Fibroblast of skin of right biceps (primary cell): ENCODE results near the gene TBC1D21.

ENCODE experiments used
- DNase-seq: peaks from one replicate; pipeline ENCODE4 v3.0.0-alpha.2; 2013

Gene TBC1D21

GRCh38 chr15:73873456-73873855 lies at the start of gene TBC1D21:
Gene TBC1D21 (plus strand): TSS chr15:73873564. CDS start chr15:73873710, 146 bp downstream.
- no peak for DNase-seq

GRCh38 chr15:73826711-73827251 lies 46.6 kb upstream of the TBC1D21 start:
- DNase-seq, result no peak

GRCh38 chr15:73829523-73829922 lies 43.8 kb upstream of the TBC1D21 start:
- DNase-seq, result no peak

GRCh38 chr15:73832657-73833056 lies 40.7 kb upstream of the TBC1D21 start:
- DNase-seq, result no peak

- DNase-seq, result no peak
These were observed 36.5 kb upstream of the TBC1D21 start for GRCh38 chr15:73836845-73837244.

GRCh38 chr15:73838831-73839426 lies 34.4 kb upstream of the TBC1D21 start:
- DNase-seq, result no peak

GRCh38 chr15:73839699-73840377 lies 33.5 kb upstream of the TBC1D21 start:
- no peak for DNase-seq

GRCh38 chr15:73840771-73841170 lies 32.6 kb upstream of the TBC1D21 start:
- DNase-seq, result no peak

- peak; percentile 3 for DNase-seq
These were observed 31.3 kb upstream of the TBC1D21 start for GRCh38 chr15:73841756-73842725.

- DNase-seq, result no peak
These were observed 29.6 kb upstream of the TBC1D21 start for GRCh38 chr15:73843787-73844186.

GRCh38 chr15:73844356-73844755 lies 29.0 kb upstream of the TBC1D21 start:
- peak; percentile 75 for DNase-seq

- DNase-seq, result no peak
These were observed 27.9 kb upstream of the TBC1D21 start for GRCh38 chr15:73845507-73845906.

GRCh38 chr15:73845907-73846306 lies 27.5 kb upstream of the TBC1D21 start:
- no peak for DNase-seq

GRCh38 chr15:73849641-73850040 lies 23.7 kb upstream of the TBC1D21 start:
- no peak for DNase-seq

- DNase-seq, result no peak
These were observed 23.1 kb upstream of the TBC1D21 start for GRCh38 chr15:73850228-73850627.

- DNase-seq, result peak; percentile 66
These were observed 21.7 kb upstream of the TBC1D21 start for GRCh38 chr15:73851689-73852088.

- DNase-seq, result no peak
These were observed 20.9 kb upstream of the TBC1D21 start for GRCh38 chr15:73852507-73852906.

GRCh38 chr15:73854265-73854664 lies 19.1 kb upstream of the TBC1D21 start:
- DNase-seq, result no peak

GRCh38 chr15:73856458-73857192 lies 16.7 kb upstream of the TBC1D21 start:
- DNase-seq, result no peak

- no peak for DNase-seq
These were observed 16.0 kb upstream of the TBC1D21 start for GRCh38 chr15:73857193-73857920.

- DNase-seq, result no peak
These were observed 15.3 kb upstream of the TBC1D21 start for GRCh38 chr15:73858062-73858461.

GRCh38 chr15:73862276-73862675 lies 11.1 kb upstream of the TBC1D21 start:
- DNase-seq, result no peak
